ENCODE data around the gene HRK.

The HRK gene

DNA sequence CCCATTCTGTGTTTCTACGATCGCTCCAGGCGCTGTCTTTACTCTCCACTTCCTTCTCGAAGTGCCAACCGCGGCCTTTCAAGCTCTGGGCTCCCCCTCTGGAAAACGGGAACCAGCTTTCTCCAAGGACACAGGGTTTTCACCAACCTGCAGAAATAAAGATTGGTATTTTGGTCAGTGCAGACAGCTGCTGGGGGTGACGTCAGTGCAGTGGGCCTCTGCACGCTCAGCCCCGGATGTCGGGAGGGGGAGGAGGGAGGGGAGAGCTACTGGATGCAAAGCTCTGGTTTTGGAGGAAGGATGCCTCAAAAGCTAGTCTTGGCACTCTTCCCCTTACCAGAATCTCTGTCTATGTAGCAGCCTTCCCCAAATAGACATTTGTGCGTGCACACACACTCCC lies 19.9 kb downstream of the HRK start:
- peak; percentile 91 for ATAC-seq
- Mint-ChIP-seq H3K4me1 (peaks cover 11% of the 10 kb centered on the region), H3K9me3 (no peaks in the 10 kb centered on the region), H3K27me3 (peaks cover 50% of the 10 kb centered on the region), H3K27ac (no peak overlapping the region), H3K4me3 (no peak overlapping the region)
- peak in 1 of 2 donors; percentile 34 for DNase-seq

DNA sequence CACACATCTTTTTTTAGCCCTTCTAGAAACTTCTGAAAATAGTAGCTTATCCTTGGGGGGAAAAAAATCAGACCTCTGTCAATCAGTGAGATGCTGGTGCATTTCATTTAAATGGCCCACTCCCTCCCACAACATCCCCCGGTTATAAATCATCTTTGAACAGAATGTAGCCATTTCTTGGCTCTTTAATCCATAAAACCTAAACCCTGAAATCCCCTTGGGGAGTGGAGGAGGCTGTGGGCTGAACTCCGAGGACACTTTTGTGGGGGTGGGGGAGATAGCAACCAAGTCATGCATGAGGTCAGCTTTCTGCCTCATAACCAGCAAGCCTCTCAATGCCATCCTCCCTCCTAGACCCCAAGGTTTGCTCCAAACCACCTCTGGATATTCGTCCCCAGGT lies 21.0 kb downstream of the HRK start:
- ATAC-seq (no peak), DNase-seq (no peak)
- Mint-ChIP-seq H3K27ac (no peak overlapping the region), H3K9me3 (no peaks in the 10 kb centered on the region), H3K27me3 (peaks cover 61% of the 10 kb centered on the region), H3K4me3 (no peak overlapping the region), H3K4me1 (peaks cover 11% of the 10 kb centered on the region)

DNA sequence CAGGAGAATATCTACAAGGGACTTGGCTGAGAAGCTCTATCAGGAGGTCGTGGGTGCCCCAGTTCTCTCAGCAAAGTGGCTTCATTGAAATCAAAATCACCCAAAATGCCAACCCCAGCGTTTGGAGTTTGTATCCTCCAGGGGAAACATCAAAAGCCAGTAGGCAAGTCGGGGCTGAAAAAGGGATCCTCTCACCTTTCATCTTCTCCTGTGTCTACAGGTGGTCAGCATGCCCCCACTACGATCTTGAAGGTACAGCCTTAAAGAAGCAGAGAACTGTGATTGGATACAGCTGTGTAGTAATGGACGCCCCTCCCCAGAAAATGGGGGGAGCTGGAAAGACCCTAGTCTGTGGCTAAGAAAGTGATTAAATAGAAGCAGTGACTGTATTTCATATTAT lies 22.2 kb downstream of the HRK start:
- Mint-ChIP-seq H3K9me3 (no peaks in the 10 kb centered on the region), H3K4me3 (no peak overlapping the region), H3K4me1 (peaks cover 11% of the 10 kb centered on the region), H3K27ac (no peak overlapping the region), H3K27me3 (peaks cover 66% of the 10 kb centered on the region)
- DNase-seq (no peak), ATAC-seq (no peak)

DNA sequence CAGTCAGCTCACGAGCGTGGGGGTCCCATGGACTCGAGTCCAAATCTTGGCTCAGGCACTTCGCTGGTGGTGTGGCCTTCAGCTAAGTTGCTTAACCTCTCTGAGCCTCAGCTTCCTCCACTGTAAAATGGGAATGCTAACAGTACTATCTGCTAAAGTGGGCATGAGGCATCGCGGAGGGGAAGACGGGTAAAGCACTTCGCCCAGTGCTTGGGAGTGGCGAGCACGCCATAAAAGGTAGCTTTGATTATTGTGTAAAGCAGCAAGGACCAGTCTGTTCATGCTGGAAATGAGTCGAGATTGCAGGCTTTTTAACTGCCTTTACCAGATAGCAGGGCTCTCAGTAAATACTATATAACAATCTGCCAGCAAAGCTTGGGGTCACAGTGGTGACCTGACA lies 24.5 kb downstream of the HRK start:
- no peak for DNase-seq
- Mint-ChIP-seq H3K27me3 (peaks cover 58% of the 10 kb centered on the region), H3K27ac (no peak overlapping the region), H3K4me1 (peaks cover 8% of the 10 kb centered on the region), H3K4me3 (no peak overlapping the region), H3K9me3 (no peaks in the 10 kb centered on the region)
- no peak for ATAC-seq

DNA sequence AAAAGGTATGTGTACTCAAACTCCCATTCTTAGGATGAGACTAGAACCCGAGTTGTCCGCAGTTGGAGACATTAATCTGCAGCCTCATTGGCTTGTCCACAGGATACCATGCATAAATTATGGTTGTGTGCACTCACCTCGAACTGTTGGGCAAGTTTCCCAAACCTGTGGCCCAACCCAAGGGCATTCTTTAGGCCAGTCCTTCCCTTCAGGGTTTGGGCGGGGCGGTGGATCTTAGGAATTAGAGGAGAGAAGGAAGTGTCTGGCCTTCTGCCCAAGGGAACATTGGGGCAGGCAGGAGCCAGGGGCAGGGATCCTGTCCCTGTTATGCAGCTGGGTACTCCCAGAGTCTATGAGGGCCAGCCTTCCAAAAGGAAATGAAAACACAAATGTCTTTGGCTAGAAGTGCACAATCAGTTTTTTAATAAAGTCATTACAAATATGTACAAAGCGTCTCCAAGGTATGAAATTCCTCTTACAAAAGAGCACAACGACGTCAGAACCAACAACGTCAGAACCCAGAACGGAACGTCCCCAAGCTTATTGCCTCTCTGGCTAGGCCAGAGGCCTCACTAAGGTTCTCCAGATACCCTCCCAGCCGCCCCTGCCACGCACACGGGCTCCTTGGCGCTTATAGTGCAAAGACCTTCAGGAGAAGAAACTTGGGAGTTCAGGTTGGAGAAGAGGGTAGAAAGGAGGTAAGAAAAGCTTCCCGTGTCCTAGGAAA lies 25.3 kb downstream of the HRK start:
- DNase-seq, result no peak
- ATAC-seq, result no peak
- Mint-ChIP-seq H3K27me3 (peaks cover 56% of the 10 kb centered on the region), H3K9me3 (no peaks in the 10 kb centered on the region), H3K4me3 (no peak overlapping the region), H3K27ac (no peak overlapping the region), H3K4me1 (peaks cover under 1% of the 10 kb centered on the region)

DNA sequence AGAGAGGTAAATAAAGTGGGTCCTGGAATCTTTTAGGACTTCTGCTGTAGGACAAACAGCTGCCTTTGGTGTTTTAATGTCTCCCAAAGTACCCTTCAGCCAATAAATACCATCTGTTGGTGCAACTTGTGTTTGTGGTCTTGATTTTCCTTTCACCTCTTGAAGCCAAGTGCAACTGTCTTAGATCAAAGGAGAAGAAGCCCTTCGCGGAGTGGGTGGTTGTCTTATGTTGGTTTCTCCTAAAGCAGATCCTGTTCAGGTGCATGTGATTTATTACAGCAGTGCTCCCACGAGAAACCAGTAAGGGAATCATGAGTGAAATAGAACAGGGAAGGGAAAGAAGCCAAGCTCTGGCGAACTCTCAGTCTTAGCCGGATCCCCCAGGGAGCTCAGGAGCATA lies 27.7 kb downstream of the HRK start:
- peaks cover 37% of the 10 kb centered on the region for H3K27me3 Mint-ChIP-seq
- no peak overlapping the region for H3K27ac Mint-ChIP-seq
- no peak for ATAC-seq

DNA sequence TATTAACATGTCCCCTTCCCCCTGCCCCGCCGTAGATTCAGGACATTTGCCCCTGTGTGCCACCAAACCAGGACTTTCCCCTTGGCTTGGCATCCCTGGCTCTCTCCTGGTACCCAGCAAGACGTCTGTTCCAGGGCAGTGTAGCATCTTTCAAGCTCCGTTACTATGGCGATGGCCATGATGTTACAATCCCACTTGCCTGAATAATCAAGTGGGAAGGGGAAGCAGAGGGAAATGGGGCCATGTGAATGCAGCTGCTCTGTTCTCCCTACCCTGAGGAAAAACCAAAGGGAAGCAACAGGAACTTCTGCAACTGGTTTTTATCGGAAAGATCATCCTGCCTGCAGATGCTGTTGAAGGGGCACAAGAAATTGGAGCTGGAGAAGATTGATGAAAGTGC lies 28.9 kb downstream of the HRK start:
- Mint-ChIP-seq H3K4me3 (no peak overlapping the region), H3K9me3 (no peaks in the 10 kb centered on the region), H3K27me3 (peaks cover 25% of the 10 kb centered on the region), H3K27ac (no peak overlapping the region), H3K4me1 (no peaks in the 10 kb centered on the region)
- ATAC-seq (no peak), DNase-seq (no peak)

More for the DNA sequence above, 27.7 kb downstream of the HRK start:
- H3K4me1 Mint-ChIP-seq, result no peaks in the 10 kb centered on the region
- DNase-seq, result no peak
- H3K4me3 Mint-ChIP-seq, result no peak overlapping the region
- no peaks in the 10 kb centered on the region for H3K9me3 Mint-ChIP-seq

DNA sequence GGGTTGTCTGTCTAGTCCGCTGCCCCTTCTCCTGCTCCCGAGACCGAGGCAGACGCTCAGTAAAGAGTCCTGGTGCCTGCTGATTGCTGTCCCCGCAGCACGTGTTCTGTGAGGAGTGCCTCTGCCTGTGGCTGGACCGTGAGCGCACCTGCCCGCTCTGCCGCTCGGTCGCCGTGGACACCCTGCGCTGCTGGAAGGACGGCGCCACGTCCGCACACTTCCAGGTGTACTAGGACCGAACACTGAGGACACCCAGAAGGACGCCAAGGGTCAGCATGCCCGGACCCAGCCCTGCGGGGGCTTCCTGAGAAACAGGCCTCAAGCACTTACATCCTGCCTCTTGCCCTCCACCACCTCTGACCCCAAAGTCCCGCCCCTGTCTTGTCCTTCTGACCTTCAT lies 32.0 kb downstream of the HRK start:
- Mint-ChIP-seq H3K27me3 (no peaks in the 10 kb centered on the region), H3K4me3 (no peak overlapping the region), H3K4me1 (no peaks in the 10 kb centered on the region), H3K27ac (no peak overlapping the region), H3K9me3 (no peaks in the 10 kb centered on the region)
- DNase-seq (no peak), ATAC-seq (no peak)

DNA sequence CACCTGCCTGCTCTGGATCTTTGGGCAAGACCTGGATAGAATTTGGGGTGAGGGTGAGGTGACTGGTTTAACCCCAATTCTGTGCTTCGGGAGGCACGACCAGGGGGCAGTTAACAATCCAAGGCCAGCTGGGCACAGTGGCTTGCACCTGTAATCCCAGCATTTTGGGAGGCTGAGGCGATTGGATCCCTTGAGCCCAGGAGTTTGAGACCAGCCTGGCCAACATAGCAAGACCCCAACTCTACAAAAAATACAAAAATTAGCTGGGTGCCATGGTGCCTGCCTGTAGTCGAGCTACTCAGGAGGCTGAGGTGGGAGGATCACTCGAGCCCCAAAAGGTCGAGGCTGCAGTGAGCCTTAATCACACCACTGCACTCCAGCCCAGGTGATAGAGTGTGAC lies 38.2 kb downstream of the HRK start:
- H3K4me1 Mint-ChIP-seq, result no peaks in the 10 kb centered on the region
- H3K27ac Mint-ChIP-seq, result no peak overlapping the region
- H3K4me3 Mint-ChIP-seq, result no peak overlapping the region
- no peak for ATAC-seq
- no peaks in the 10 kb centered on the region for H3K27me3 Mint-ChIP-seq
- no peak for DNase-seq
- H3K9me3 Mint-ChIP-seq, result no peaks in the 10 kb centered on the region

DNA sequence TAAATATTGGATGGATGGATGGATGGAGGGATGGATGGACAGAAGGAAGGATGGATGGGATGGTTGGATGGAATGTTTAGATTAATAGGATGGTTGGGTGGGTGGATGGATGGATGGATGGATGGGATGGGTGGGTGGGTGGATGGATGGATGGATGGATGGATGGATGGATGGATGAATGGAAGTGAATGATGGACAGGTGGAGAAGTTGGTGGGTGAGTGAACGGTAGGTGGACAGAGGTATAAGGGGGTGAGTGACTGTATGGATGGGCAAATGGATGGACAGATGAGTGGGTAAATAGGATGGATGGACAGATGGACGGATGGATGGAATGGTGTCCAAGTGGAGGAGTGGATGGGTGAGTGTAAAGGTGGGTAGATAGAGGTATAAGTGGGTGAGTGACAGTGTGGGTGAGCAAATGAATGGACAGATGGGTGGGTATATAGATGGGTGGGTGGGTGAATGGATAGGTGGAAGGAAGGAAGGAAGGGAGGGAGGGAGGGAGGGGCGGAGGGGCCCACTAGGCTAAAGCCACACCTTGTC lies 41.9 kb downstream of the HRK start:
- no peak overlapping the region for H3K27ac Mint-ChIP-seq
- DNase-seq (no peak), ATAC-seq (no peak)
- H3K4me1 Mint-ChIP-seq, result no peaks in the 10 kb centered on the region
- H3K4me3 Mint-ChIP-seq, result no peak overlapping the region
- H3K9me3 Mint-ChIP-seq, result peaks cover 6 to 7% of the 10 kb centered on the region in 2 donors
- no peaks in the 10 kb centered on the region for H3K27me3 Mint-ChIP-seq

DNA sequence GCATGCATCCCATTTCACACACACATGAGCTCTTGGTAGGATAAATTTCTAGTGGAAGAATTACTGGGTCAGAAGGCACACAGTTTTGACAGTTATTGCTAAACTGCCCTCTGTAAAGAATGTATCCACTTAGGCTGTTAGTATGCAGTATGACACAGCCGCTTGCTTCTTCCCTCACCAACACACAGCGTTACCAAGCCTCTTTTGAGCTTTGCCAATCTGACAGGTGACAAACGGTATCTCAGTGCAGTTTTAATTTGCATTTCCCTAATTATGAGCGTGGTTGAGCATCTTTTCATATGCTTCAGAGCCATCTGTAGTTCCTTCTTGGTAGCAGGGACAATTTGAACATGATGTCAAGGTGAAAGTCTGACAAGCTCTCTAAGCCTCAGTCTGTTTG lies 42.9 kb downstream of the HRK start:
- no peaks in the 10 kb centered on the region for H3K4me1 Mint-ChIP-seq
- no peak overlapping the region for H3K4me3 Mint-ChIP-seq
- no peak overlapping the region for H3K27ac Mint-ChIP-seq
- H3K27me3 Mint-ChIP-seq, result no peaks in the 10 kb centered on the region
- peaks cover 6 to 7% of the 10 kb centered on the region in 2 donors for H3K9me3 Mint-ChIP-seq
- ATAC-seq (no peak), DNase-seq (no peak)

DNA sequence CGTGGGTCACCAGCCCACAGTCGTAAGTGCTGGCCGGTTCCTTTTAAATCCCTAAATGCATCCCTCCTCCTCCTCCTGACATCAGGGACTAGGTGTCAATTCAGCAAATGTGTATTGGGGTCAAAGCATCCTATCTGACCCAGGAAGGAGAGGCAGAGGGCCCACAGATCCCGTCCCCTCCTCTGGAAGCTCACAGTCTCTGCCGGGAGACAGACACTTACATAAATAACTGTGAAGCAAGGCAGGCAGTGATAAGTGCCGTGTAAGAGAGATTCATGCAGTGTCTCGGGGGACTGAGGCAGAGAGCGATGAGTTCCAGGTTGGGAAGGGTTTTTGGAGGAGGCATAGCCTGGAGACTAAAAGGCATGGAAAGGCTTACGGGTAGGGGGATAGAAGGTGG lies 44.1 kb downstream of the HRK start:
- peak overlapping the region in 1 of 2 donors; percentile 45 for H3K27ac Mint-ChIP-seq
- DNase-seq (no peak), ATAC-seq (no peak)
- H3K4me3 Mint-ChIP-seq, result no peak overlapping the region
- no peaks in the 10 kb centered on the region for H3K27me3 Mint-ChIP-seq
- H3K9me3 Mint-ChIP-seq, result peaks cover 6 to 7% of the 10 kb centered on the region in 2 donors
- H3K4me1 Mint-ChIP-seq, result no peaks in the 10 kb centered on the region

DNA sequence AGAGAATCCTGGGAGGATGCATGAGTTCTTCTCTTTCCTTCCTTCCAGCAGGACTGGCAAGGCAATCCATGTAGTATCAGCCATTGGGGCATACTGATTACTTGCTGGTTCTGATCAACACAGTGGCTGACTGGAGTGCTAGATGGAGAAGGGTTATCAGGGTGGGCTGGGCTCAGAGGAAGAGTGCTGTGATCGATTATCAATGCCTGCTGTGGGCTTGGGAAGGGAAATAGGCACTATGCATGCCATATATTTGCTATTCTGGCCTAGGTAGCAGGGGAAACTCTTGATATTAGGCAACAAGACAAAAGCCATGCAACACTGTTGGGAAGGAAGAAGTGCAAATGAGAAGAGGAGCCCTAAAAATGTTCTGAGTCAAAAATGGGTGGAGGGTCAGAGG lies 45.8 kb downstream of the HRK start:
- ATAC-seq, result no peak

DNA sequence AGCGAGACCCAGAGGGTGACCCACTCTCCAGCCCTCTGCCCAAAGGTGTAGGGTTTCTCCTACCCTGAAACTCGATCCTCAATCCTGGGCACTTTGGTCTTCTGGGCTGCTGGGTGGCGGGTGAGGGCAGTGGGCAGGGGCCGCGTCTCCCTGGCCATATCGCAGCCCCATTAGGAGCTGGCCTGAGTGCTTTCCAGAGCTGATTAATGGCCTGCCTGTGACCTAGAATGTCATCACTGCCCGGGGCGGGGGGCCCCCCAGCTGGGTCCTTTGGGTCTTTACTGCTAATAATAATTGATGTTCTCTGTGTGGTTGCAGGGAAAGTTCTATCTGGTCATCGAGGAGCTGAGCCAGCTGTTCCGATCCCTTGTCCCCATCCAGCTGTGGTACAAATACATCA lies 47.8 kb downstream of the HRK start:
- Mint-ChIP-seq H3K27me3 (no peaks in the 10 kb centered on the region), H3K4me1 (no peaks in the 10 kb centered on the region), H3K4me3 (no peak overlapping the region), H3K27ac (peak overlapping the region in 1 of 2 donors; percentile 64), H3K9me3 (peaks cover 6 to 13% of the 10 kb centered on the region in 2 donors)
- ATAC-seq (no peak), DNase-seq (no peak)

More for the DNA sequence above, 45.8 kb downstream of the HRK start:
- DNase-seq, result no peak
- no peaks in the 10 kb centered on the region for H3K4me1 Mint-ChIP-seq
- H3K4me3 Mint-ChIP-seq, result no peak overlapping the region
- H3K27me3 Mint-ChIP-seq, result no peaks in the 10 kb centered on the region
- H3K9me3 Mint-ChIP-seq, result peaks cover 6 to 7% of the 10 kb centered on the region in 2 donors
- no peak overlapping the region for H3K27ac Mint-ChIP-seq

DNA sequence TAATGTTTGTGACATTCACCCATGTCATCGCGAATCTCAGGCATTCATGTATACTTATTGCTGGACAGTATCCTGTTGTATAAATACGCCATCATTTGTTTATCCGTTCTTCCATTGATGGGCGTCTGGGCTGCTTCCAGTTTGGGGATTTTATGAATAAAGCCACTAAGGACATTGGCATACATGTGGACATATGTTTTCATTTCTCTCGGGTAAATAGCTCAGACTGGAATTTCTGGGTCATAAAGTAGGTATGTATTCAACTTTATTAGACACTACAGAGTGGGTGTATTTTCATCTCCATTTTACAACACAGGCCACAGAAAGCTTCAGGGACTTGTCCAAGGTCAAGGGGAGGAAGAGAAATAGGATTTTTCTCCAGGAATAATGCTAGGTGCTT lies 48.9 kb downstream of the HRK start:
- Mint-ChIP-seq H3K9me3 (peaks cover 4 to 14% of the 10 kb centered on the region in 2 donors), H3K4me3 (no peak overlapping the region), H3K27ac (no peak overlapping the region), H3K27me3 (no peaks in the 10 kb centered on the region), H3K4me1 (no peaks in the 10 kb centered on the region)
- DNase-seq (no peak), ATAC-seq (no peak)

DNA sequence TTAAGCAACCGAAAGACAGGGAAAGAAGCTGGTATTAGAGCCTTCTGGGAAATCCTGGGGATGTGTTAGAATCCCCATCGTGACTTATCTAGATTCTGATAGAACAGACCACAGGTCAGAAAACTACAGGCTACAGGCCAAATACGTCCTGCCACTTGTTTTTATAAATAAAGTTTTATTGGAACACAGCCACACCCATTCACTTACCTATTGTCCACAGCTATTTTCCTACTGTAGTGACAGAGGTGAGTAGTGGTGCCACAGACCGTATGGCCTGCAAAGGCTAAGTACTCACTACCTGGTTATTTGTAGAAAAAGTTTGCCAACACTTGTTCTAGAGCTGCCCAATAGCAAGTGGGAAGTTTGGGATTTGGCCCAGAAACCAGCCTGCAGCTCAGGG lies 53.8 kb downstream of the HRK start:
- Mint-ChIP-seq H3K9me3 (peaks cover 0 to 8% of the 10 kb centered on the region in 2 donors), H3K4me1 (no peaks in the 10 kb centered on the region), H3K27me3 (no peaks in the 10 kb centered on the region), H3K27ac (no peak overlapping the region), H3K4me3 (no peak overlapping the region)
- ATAC-seq, result no peak
- DNase-seq, result no peak

DNA sequence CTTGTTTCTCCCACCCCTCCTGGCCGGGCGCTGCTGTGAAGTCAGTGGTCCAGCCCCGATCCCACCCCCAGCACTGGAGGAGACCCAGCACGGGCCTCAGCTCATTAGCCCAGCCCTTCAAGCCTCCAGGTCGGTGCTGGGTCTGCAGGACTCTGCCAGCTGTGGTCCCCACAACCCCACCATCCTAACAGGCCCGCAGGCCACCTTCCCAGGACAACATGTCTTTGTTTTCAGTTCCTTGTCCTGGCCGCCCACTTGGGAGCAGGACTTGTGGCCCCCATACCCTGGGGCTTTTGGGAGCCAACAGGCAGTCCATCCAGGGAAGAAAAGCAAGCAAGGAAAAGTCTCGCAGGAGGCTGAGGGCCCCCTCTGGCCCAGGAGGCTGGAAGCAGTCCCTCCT lies 60.0 kb downstream of the HRK start:
- H3K4me3 Mint-ChIP-seq, result no peak overlapping the region
- no peaks in the 10 kb centered on the region for H3K9me3 Mint-ChIP-seq
- DNase-seq (no peak), ATAC-seq (no peak)
- no peaks in the 10 kb centered on the region for H3K27me3 Mint-ChIP-seq
- H3K4me1 Mint-ChIP-seq, result peaks cover 24% of the 10 kb centered on the region
- H3K27ac Mint-ChIP-seq, result no peak overlapping the region
